SK-MEL-5 (cell line): Measurements from ENCODE around the gene HOXC11. TPM values are rescaled to one million over a fixed set of nuclear protein-coding genes. Genes with fewer than 3 reads are reported as not detected.

Source experiments
- DNase-seq: peaks from one replicate; pipeline ENCODE4 v3.0.0-alpha.2; 2016; ENCODE audit warnings: low read depth, low spot score
- in situ Hi-C: cut with HindIII; loops from 2 replicates; pipeline ENCODE4 v1.10.0; 2016; ENCODE audit warnings: low sequenced_read_pairs, high pct_unique_total_duplicates, low pct_unique_long_range_greater_than_20kb
- total RNA-seq: library from RNA; depleted of rRNA; stranded (reverse); fragments of >200 nt; shearing (Covaris generic); gene quantifications from 2 replicates; pipeline ENCODE4 v1.2.3, GENCODE V29; 2014

Gene HOXC11
- total RNA-seq, 1 experiment from 2014 or later: 0.61 TPM

GRCh38 chr12:53999559-54000115, 26.7 kb downstream of the HOXC11 start:
- in situ Hi-C loops: no loop called here

GRCh38 chr12:54000116-54001114, 27.5 kb downstream of the HOXC11 start, which contains the start of gene HOXC9:
Gene HOXC9, plus strand, starts transcription at chr12:54000161. Its CDS starts 28 bp downstream, at chr12:54000189.
- no peak for DNase-seq
- in situ Hi-C loops: no loop called here

More at GRCh38 chr12:53999559-54000115, 26.7 kb downstream of the HOXC11 start:
- peak; percentile 79 for DNase-seq

DNA sequence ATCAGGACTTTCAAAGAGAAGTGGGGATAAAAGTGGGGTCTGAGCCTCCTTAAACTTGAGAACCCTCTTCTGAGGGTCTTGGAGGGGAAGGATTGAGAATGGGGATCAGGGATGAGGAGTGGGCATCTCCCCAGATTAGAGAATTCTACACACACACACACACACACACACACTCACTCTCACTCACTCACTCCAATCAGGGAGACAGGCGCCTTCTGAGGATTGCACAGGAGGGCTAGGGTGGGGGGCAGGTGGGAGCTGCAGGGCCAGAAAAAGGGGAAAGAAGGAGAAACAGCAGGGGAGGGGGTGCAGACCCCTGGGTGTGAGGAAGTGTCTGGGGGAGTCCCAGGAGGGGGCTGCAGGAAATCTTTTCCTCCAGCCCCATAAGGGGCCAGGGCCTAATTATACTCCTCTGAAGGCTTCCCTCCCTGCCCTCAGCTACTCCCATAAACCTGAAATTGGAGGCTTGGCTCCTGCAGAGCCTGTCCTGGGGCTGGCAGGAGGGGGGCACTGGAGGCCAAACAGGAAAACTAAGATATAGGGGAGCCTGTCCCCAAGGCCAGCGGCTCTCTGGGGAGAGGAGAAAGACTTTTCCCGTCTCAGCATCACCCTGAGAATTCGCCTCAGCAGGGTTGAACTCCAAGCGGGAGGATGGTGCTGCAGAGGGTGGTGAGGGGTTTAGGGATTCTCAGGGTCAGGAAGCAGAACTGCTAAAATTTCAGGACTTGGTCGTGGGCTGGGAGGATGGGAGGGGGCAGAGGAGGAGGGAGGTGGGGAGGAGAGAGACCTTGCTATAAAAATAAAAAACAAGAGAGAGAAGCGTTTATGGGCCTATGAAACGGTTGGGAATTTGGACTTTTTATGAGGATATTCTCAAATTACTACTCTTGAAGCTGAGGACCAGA, 28.6 kb downstream of the HOXC11 start:
- DNase-seq: no peak
- in situ Hi-C loops: no loop called here

- DNase-seq: no peak
Measured at GRCh38 chr12:54002278-54002914, 29.5 kb downstream of the HOXC11 start.

GRCh38 chr12:54002915-54003389, 30.0 kb downstream of the HOXC11 start:
- DNase-seq: no peak
- in situ Hi-C loops: no loop called here

More at GRCh38 chr12:54002278-54002914, 29.5 kb downstream of the HOXC11 start:
- in situ Hi-C loops: no loop called here

DNA sequence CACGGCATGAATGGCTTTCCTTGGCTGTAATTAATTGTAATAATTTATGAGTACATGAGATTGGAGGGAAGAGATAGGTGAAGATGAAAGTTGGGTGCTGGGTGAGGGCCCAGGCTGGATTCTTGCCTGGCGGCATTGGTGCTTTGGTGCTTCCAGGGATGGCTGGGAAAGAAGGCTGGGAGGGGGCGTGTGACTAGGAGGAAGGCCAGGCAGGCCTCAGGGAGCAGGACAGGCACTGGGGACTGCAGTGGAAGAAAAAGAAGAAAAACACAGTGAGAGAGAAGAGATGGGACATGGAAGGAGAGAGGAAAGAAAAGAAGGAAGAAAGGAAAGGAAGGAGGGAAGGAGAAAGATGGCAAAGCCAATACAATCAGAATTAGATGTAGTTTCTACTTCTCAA, 30.7 kb downstream of the HOXC11 start:
- in situ Hi-C loops: no loop called here

GRCh38 chr12:54004063-54004840, 31.3 kb downstream of the HOXC11 start:
- DNase-seq: no peak
- in situ Hi-C loops: no loop called here

More for the DNA sequence above, 30.7 kb downstream of the HOXC11 start:
- no peak for DNase-seq

GRCh38 chr12:54004841-54005530, 32.1 kb downstream of the HOXC11 start:
- DNase-seq: peak; percentile 70
- in situ Hi-C loops: no loop called here

DNA sequence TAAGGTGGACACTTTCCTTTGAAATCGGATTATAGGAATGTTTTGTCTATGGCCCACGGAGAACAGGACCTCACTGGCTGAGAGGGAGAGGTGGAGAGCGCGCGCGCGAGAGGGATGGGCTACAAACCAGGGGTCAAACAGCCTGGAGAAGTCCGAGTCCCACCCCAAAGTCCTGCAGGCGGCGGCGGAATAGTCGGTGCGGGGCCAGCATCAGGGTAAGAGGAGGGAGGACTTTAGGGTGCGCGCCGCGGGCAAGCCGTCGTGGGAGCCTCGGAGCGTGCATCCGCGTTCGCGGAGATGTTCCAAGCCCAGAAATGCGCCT, 32.6 kb downstream of the HOXC11 start:
- in situ Hi-C loops: no loop called here
- DNase-seq: no peak

DNA sequence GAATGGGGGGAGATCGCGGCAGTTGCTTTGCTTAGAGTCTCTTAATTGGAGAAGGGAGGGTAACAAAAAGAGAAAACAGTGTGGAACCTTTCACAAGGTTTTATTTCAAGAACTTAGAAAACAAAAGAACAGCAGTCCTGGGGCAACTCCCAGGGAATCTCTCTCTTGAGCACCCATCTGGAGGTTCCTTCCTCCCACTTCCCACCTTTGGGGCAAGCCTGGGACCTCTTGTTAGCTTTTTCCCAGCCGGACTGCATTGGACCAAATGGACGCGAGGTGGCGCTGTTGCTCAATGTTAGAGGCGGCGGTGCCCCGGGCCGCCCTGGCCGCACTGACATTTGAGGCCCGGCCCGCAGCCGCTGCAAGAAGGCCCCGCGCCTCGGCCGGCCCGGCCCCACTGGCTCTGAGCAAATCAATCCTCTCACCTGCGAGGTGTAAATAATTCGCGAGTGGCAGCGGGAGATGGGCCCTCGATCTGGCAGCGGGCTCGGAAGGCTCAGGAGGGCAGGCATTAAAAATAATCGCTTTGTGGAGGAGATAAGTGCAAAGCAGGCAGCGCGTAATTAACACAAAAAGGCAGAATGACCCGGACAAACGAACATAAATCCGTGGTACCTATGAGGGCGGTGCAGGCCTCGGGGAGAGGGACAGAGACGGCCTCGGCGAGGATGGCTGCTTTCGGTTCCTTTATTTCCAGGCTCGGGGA, 33.1 kb downstream of the HOXC11 start:
- DNase-seq: peak; percentile 91
- in situ Hi-C loops: no loop called here

DNA sequence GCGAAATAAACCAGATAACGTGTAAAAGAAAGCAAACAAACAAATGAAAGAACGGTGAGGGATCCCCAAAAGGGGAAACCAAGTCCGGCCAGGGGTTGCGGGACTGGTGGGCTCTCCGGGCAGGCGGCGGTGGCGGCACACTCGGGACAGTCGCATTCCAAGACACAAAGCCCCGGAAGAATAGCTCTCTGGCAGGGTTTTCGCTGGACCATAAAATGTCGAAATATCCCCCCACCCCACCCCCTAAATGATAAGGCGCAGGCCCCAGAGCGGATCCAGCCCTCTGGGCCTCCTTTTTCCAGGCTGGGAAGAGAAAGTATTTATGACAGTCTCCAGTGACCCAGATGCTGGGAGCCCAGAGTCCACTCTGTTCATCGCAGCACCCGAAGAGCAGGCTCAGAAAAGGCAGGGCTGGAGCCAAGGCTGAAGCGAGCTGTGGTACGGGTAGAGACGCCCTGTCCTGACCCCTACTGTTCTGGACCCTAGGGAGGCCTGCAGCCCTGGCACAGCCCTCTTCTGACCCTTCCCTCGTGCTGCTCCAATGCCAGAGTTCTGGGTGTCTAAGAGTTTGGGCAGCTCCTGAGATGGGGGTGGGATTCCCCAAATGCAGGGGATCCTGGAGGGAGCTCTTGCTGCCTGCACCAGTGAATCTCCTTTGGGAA, 33.8 kb downstream of the HOXC11 start:
- in situ Hi-C loops: no loop called here
- DNase-seq: no peak

DNA sequence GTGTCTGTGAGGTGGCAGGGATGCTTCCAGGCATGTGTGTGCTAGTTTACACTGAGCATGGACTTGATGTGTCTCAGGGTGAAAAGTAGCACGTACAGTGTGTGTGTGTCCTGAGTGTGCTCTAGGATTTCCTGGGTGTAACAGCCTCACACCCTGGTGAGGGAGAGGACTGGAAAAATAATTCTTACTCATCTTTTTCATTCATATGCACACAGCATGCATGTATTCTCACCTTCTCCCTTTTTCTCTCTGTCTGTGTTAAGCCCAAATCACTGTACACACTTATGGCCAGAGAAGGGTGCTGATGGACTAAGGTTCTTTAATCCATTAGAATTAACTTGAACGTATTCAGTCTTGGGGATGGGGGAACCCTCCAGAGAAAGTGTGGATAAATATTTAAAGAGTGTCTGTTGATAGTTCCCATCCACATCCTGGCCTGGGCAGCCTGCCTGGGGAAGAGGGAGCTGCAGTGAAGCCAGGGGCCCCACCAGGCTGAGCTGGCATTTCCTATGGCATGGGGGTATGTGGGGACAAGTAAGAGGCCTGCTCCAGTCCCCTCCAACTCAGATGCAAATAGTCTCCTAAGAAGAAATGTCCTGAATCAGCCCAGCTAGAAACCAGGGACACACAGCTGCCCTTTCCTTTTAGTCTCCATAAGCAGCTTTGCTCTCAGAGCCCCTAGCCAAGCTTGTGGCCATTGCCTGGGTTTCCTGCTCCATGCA, 34.8 kb downstream of the HOXC11 start:
- DNase-seq: no peak
- in situ Hi-C loops: no loop called here

DNA sequence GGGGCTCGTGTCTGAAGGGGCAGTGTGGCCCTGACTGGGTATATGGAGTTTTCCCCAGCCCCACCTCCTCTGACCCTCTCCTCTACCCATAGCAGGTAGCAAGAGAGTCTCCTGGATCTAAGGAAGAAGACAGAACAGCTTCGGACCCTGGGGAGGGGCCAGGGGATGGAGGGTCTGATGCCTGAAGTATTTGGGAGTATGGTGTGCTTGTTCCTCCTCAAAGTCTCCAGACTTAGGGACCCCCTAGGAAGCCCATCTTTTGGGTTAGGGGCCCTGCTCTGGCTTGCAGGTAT, 35.3 kb downstream of the HOXC11 start:
- in situ Hi-C loops: no loop called here
- no peak for DNase-seq

DNA sequence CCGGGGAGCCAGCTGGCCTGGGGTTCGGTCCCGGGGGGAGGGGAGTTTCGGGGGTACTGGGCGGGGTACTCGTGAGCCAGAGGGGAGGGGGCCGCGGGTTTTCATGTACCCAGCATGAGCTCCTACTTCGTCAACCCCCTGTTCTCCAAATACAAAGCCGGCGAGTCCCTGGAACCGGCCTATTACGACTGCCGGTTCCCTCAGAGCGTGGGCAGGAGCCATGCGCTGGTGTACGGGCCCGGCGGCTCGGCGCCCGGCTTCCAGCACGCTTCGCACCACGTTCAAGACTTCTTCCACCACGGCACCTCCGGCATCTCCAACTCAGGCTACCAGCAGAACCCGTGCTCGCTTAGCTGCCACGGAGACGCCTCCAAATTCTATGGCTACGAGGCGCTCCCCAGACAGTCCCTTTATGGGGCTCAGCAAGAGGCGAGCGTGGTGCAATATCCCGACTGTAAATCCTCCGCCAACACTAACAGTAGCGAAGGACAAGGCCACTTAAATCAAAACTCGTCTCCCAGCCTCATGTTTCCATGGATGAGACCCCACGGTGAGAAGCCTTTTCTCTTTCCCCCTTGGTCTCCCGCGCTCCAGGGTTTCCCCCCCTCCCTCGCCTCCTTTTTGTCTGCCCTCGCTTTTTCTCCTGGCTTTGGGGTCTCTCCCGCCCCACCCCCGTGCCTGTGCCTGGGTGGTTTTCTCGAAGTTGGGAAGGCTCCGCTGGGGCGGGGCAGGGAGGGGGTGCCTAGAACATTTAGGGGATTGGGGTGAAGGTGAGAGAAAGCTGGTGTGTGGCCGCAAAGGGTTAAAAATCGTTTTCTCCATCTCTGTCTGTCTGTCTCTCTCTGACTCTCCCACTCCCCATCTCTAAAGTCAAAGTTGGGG, 36.5 kb downstream of the HOXC11 start:
- in situ Hi-C loops: no loop called here
- DNase-seq: no peak
